Tibial nerve (tissue), 4 donors: ENCODE results near the gene MYH7. TPM values are rescaled to one million over a fixed set of nuclear protein-coding genes. Genes with fewer than 3 reads are reported as not detected.
A peak's percentile ranks its signal among the peaks of the same experiment; 100 is the strongest.

Source experiments
- DNase-seq, 2 donors: peaks; one replicate each; pipeline ENCODE4 v3.0.0-alpha.2; 2019; ENCODE audit warnings: low spot score in 2 of 2
- H3K27ac ChIP-seq, 4 donors: fragments of 200-600 bp; sonication (generic) in 3 of 4; one replicate each; pipeline ENCODE4 v1.5.1; 2017 to 2019; ENCODE audit warnings: mild to moderate bottlenecking in 1 of 4
- H3K27me3 ChIP-seq, 2 donors: fragments of 200-600 bp; sonication (generic) in 1 of 2; one replicate each; pipeline versions ENCODE4 v1.5.1 to v1.6.0; 2017 to 2019
- H3K36me3 ChIP-seq, 3 donors: fragments of 200-600 bp; sonication (generic); one replicate each; pipeline ENCODE4 v1.5.1; 2018 to 2019
- H3K4me1 ChIP-seq, 4 donors: fragments of 200-600 bp; sonication (generic) in 3 of 4; one replicate each; pipeline ENCODE4 v1.5.1; 2017 to 2019
- H3K4me3 ChIP-seq, 4 donors: fragments of 200-600 bp; sonication (generic) in 3 of 4; one replicate each; pipeline ENCODE4 v1.5.1; 2017 to 2019; ENCODE audit warnings: mild to moderate bottlenecking in 1 of 4, moderate library complexity in 1 of 4
- H3K9me3 ChIP-seq, 4 donors: fragments of 200-600 bp; sonication (generic) in 3 of 4; one replicate each; pipeline ENCODE4 v1.5.1; 2017 to 2019
- CTCF ChIP-seq, 5 experiments: fragments of 200-600 bp in 3 of 5; fragments of 450-650 bp in 2 of 5; sonication (generic) in 3 of 5; IDR thresholded peaks; one replicate each; pipeline ENCODE4 v1.5.1; 2016 to 2019; ENCODE audit warnings: antibody characterized with exemption in 5 of 5, mild to moderate bottlenecking in 3 of 5, moderate library complexity in 2 of 5
- EP300 ChIP-seq, 2 donors: sonication (generic); formaldehyde crosslinking; IDR thresholded peaks; one replicate each; pipeline ENCODE4 v1.6.1; 2017; ENCODE audit warnings: antibody characterized with exemption in 2 of 2, mild to moderate bottlenecking in 1 of 2
- POLR2A ChIP-seq, 2 donors: fragments of 450-650 bp; IDR thresholded peaks; one replicate each; pipeline ENCODE4 v1.6.1; 2017; ENCODE audit warnings: antibody characterized with exemption in 2 of 2, mild to moderate bottlenecking in 2 of 2, moderate library complexity in 2 of 2
- WGBS, 2 donors: methylation state at CpG; one replicate each; pipeline ENCODE4 v1.1.5; 2018; 5-methylcytosine and 5-hydroxymethylcytosine counted together
- total RNA-seq, 4 donors: library from RNA; depleted of rRNA; stranded (reverse); fragments of >200 nt; gene quantifications; one replicate each; pipeline ENCODE4 v1.1.0, GENCODE V29; 2016

Gene MYH7
- total RNA-seq, 4 donors from 2014 or later, result 0.90 TPM; not detected in 3

- peak within 1 kb of the TSS; percentile 69 to 96 (median 74) for H3K4me3 ChIP-seq
- no peaks in the 10 kb centered on the region for H3K27me3 ChIP-seq
- no peaks in the 10 kb centered on the region for H3K9me3 ChIP-seq
- H3K36me3 ChIP-seq, result peaks cover 0 to 37% (median 8%) of the 10 kb centered on the region in 3 donors
- peak within 1 kb of the TSS; percentile 76 to 92 (median 84) for H3K27ac ChIP-seq
- H3K4me1 ChIP-seq, result peaks cover 0 to 22% (median 8%) of the 10 kb centered on the region in 4 donors
- TF ChIP-seq POLR2A (IDR thresholded peaks at IDR 0.05), result peak in 1 of 2 donors; percentile 63
- TF ChIP-seq CTCF (IDR thresholded peaks at IDR 0.05), result peak; percentile 72 to 93 (median 86)
- peak; percentile 95 to 98 for TF ChIP-seq EP300 (IDR thresholded peaks at IDR 0.05)
- peak; percentile 93 to 98 for DNase-seq
- WGBS, 2 donors, result 4 to 5% methylated on average over 41 of the region's 41 CpGs
Measured at GRCh38 chr14:23469127-23469905, 33.9 kb upstream of the MYH7 start, which contains the start of gene NGDN. NGDN (plus strand) TSS chr14:23469703; CDS start chr14:23469716, 13 bp downstream.

GRCh38 chr14:23468704-23469126, 33.3 kb upstream of the MYH7 start:
- peaks cover 0 to 22% (median 8%) of the 10 kb centered on the region in 4 donors for H3K4me1 ChIP-seq
- TF ChIP-seq CTCF (IDR thresholded peaks at IDR 0.05), result no peak
- no peak for TF ChIP-seq EP300 (IDR thresholded peaks at IDR 0.05)
- no peak for TF ChIP-seq POLR2A (IDR thresholded peaks at IDR 0.05)
- no peak for DNase-seq
- WGBS, 2 donors, result 77 to 78% methylated on average over 15 of the region's 15 CpGs
- H3K27me3 ChIP-seq, result no peaks in the 10 kb centered on the region
- peak overlapping the region; percentile 31 to 96 (median 62) for H3K4me3 ChIP-seq
- no peaks in the 10 kb centered on the region for H3K9me3 ChIP-seq
- H3K27ac ChIP-seq, result peak overlapping the region; percentile 76 to 92 (median 84)
- H3K36me3 ChIP-seq, result peaks cover 0 to 31% (median 8%) of the 10 kb centered on the region in 3 donors

GRCh38 chr14:23465261-23465660, 29.8 kb upstream of the MYH7 start:
- no peak overlapping the region for H3K4me3 ChIP-seq

GRCh38 chr14:23464700-23465099, 29.2 kb upstream of the MYH7 start:
- H3K36me3 ChIP-seq, result no peaks in the 10 kb centered on the region
- peak overlapping the region in 1 of 4 donors; percentile 76 for H3K27ac ChIP-seq
- H3K4me1 ChIP-seq, result peaks cover 0 to 8% (median 3%) of the 10 kb centered on the region in 4 donors
- DNase-seq, result no peak
- TF ChIP-seq CTCF (IDR thresholded peaks at IDR 0.05) (no peak), POLR2A (IDR thresholded peaks at IDR 0.05) (no peak), EP300 (IDR thresholded peaks at IDR 0.05) (no peak)
- no peaks in the 10 kb centered on the region for H3K27me3 ChIP-seq
- H3K9me3 ChIP-seq, result no peaks in the 10 kb centered on the region
- H3K4me3 ChIP-seq, result no peak overlapping the region

More at GRCh38 chr14:23465261-23465660, 29.8 kb upstream of the MYH7 start:
- no peaks in the 10 kb centered on the region for H3K9me3 ChIP-seq
- peak overlapping the region in 2 of 4 donors; percentile 37 to 76 for H3K27ac ChIP-seq
- H3K36me3 ChIP-seq, result no peaks in the 10 kb centered on the region
- TF ChIP-seq EP300 (IDR thresholded peaks at IDR 0.05), result no peak
- TF ChIP-seq CTCF (IDR thresholded peaks at IDR 0.05), result no peak
- no peak for TF ChIP-seq POLR2A (IDR thresholded peaks at IDR 0.05)
- no peak for DNase-seq
- WGBS, 2 donors, result 47 to 56% methylated on average over 3 of the region's 3 CpGs
- peaks cover 0 to 13% (median 5%) of the 10 kb centered on the region in 4 donors for H3K4me1 ChIP-seq
- H3K27me3 ChIP-seq, result no peaks in the 10 kb centered on the region

GRCh38 chr14:23460960-23461359, 25.5 kb upstream of the MYH7 start:
- H3K36me3 ChIP-seq, result no peaks in the 10 kb centered on the region
- DNase-seq, result no peak
- no peaks in the 10 kb centered on the region for H3K27me3 ChIP-seq
- no peaks in the 10 kb centered on the region for H3K9me3 ChIP-seq
- no peak for TF ChIP-seq POLR2A (IDR thresholded peaks at IDR 0.05)
- TF ChIP-seq CTCF (IDR thresholded peaks at IDR 0.05), result no peak
- no peak for TF ChIP-seq EP300 (IDR thresholded peaks at IDR 0.05)
- no peak overlapping the region for H3K4me3 ChIP-seq
- peaks cover 0 to 6% (median 0%) of the 10 kb centered on the region in 4 donors for H3K4me1 ChIP-seq
- H3K27ac ChIP-seq, result no peak overlapping the region
